Measurements from ENCODE around the gene MYLK2.

The MYLK2 gene

DNA sequence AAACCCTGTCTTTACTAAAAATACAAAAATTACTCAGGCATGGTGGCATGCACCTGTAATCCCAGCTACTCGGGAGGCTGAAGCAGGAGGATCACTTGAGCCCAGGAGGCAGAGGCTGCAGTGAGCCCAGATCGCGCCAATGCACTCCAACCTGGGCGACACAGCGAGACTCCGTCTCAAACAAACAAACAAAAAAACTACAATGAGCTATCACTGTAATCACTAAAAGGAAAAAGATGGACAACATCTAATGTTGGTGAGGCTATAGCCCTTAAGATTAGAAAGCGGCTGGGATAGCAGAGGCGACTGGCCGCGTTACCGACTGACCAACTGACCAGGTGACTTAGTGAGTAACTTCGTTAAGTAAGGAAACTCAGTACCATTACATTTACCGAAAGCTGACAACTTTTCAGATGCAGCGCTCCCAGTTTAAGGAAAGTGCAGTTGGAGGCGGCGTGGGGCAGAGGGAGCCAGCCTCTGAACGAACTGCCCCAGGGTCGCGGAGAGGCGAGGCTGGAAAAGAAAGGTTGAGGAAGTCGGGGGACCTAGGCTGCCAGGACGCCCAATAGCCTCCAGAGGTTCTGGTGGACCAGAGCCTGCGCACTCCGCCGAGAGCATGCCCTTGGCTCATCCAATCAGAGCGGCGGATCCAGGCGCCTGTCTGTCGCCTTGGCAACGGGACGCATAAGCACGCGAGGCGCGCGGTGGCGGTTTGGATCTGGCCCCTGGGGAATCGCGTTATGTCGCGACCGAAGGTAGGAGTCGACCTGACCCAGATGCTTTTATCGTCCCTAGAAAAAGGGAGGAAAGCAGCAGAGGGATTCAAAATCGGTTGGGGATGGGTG is 60.2 kb downstream of the MYLK2 start:
- DNase-seq: peak; percentile 88 to 89

- DNase-seq: no peak
Measured at GRCh38 chr20:31881945-31882344, 62.8 kb downstream of the MYLK2 start.

GRCh38 chr20:31883829-31884228 is 64.7 kb downstream of the MYLK2 start:
- no peak for DNase-seq

All from activated T-cell treated with anti-CD3 and anti-CD28 coated beads, Interleukin-2, amount 50 U/mL, for 48 hours (primary cell).